ENCODE results near the gene HORMAD2. TPM values are rescaled to one million over a fixed set of nuclear protein-coding genes. Genes with fewer than 3 reads are reported as not detected.

Gene HORMAD2
- total and polyA plus RNA-seq, 4 donors = not detected

GRCh38 chr22:30183861-30184278 is 103.6 kb downstream of the HORMAD2 start:
- Histone ChIP-seq H3K4me3 (ENCODE audit: low read length in 2 of 2) (no peak overlapping the region), H3K9me3 (ENCODE audit: control insufficient read depth, low read length) (no peaks in the 10 kb centered on the region), H3K4me1 (ENCODE audit: control insufficient read depth in 1 of 2, insufficient read depth in 2 of 2, low read length in 2 of 2) (no peaks in the 10 kb centered on the region), H3K27ac (ENCODE audit: low read depth in 1 of 2, low read length in 2 of 2) (no peak overlapping the region), H3K36me3 (ENCODE audit: control insufficient read depth in 1 of 2, insufficient read depth in 2 of 2, low read length in 1 of 2) (no peaks in the 10 kb centered on the region), H3K27me3 (ENCODE audit: control insufficient read depth in 1 of 2, insufficient read depth in 2 of 2, low read length in 1 of 2) (no peaks in the 10 kb centered on the region)
- intact Hi-C loops (cut with DNase I) = no loop called here
- ATAC-seq (ENCODE audit: low FRiP score) (no peak), DNase-seq (no peak)
- WGBS, 2 donors = 93 to 94% methylated on average over 2 of the region's 2 CpGs

- 88 to 92% methylated on average over 5 of the region's 5 CpGs for WGBS, 2 donors
- no peaks in the 10 kb centered on the region for H3K4me1 ChIP-seq (ENCODE audit: control insufficient read depth in 1 of 2, insufficient read depth in 2 of 2, low read length in 2 of 2)
- H3K4me3 ChIP-seq (ENCODE audit: low read length in 2 of 2) = no peak overlapping the region
- H3K36me3 ChIP-seq (ENCODE audit: control insufficient read depth in 1 of 2, insufficient read depth in 2 of 2, low read length in 1 of 2) = no peaks in the 10 kb centered on the region
- H3K27ac ChIP-seq (ENCODE audit: low read depth in 1 of 2, low read length in 2 of 2) = no peak overlapping the region
- no peaks in the 10 kb centered on the region for H3K9me3 ChIP-seq (ENCODE audit: control insufficient read depth, low read length)
- intact Hi-C loops (cut with DNase I) = no loop called here
- no peak for ATAC-seq (ENCODE audit: low FRiP score)
- DNase-seq = no peak
- H3K27me3 ChIP-seq (ENCODE audit: control insufficient read depth in 1 of 2, insufficient read depth in 2 of 2, low read length in 1 of 2) = no peaks in the 10 kb centered on the region
Observed at GRCh38 chr22:30185129-30185528, 104.9 kb downstream of the HORMAD2 start.

GRCh38 chr22:30185549-30185948 is 105.3 kb downstream of the HORMAD2 start:
- intact Hi-C loops (cut with DNase I) = no loop called here
- no peaks in the 10 kb centered on the region for H3K27me3 ChIP-seq (ENCODE audit: control insufficient read depth in 1 of 2, insufficient read depth in 2 of 2, low read length in 1 of 2)
- H3K27ac ChIP-seq (ENCODE audit: low read depth in 1 of 2, low read length in 2 of 2) = no peak overlapping the region
- H3K4me1 ChIP-seq (ENCODE audit: control insufficient read depth in 1 of 2, insufficient read depth in 2 of 2, low read length in 2 of 2) = no peaks in the 10 kb centered on the region
- no peaks in the 10 kb centered on the region for H3K9me3 ChIP-seq (ENCODE audit: control insufficient read depth, low read length)
- H3K36me3 ChIP-seq (ENCODE audit: control insufficient read depth in 1 of 2, insufficient read depth in 2 of 2, low read length in 1 of 2) = no peaks in the 10 kb centered on the region
- ATAC-seq (ENCODE audit: low FRiP score) (no peak), DNase-seq (no peak)
- H3K4me3 ChIP-seq (ENCODE audit: low read length in 2 of 2) = no peak overlapping the region

- intact Hi-C loops (cut with DNase I) = no loop called here
- no peaks in the 10 kb centered on the region for H3K36me3 ChIP-seq (ENCODE audit: control insufficient read depth in 1 of 2, insufficient read depth in 2 of 2, low read length in 1 of 2)
- DNase-seq (no peak), ATAC-seq (ENCODE audit: low FRiP score) (no peak)
- H3K27me3 ChIP-seq (ENCODE audit: control insufficient read depth in 1 of 2, insufficient read depth in 2 of 2, low read length in 1 of 2) = no peaks in the 10 kb centered on the region
- no peaks in the 10 kb centered on the region for H3K4me1 ChIP-seq (ENCODE audit: control insufficient read depth in 1 of 2, insufficient read depth in 2 of 2, low read length in 2 of 2)
- H3K9me3 ChIP-seq (ENCODE audit: control insufficient read depth, low read length) = no peaks in the 10 kb centered on the region
- H3K4me3 ChIP-seq (ENCODE audit: low read length in 2 of 2) = no peak overlapping the region
- no peak overlapping the region for H3K27ac ChIP-seq (ENCODE audit: low read depth in 1 of 2, low read length in 2 of 2)
Observed at GRCh38 chr22:30186041-30186440, 105.8 kb downstream of the HORMAD2 start.

- Histone ChIP-seq H3K27me3 (ENCODE audit: control insufficient read depth in 1 of 2, insufficient read depth in 2 of 2, low read length in 1 of 2) (no peaks in the 10 kb centered on the region), H3K27ac (ENCODE audit: low read depth in 1 of 2, low read length in 2 of 2) (no peak overlapping the region), H3K4me1 (ENCODE audit: control insufficient read depth in 1 of 2, insufficient read depth in 2 of 2, low read length in 2 of 2) (no peaks in the 10 kb centered on the region), H3K9me3 (ENCODE audit: control insufficient read depth, low read length) (no peaks in the 10 kb centered on the region), H3K4me3 (ENCODE audit: low read length in 2 of 2) (no peak overlapping the region), H3K36me3 (ENCODE audit: control insufficient read depth in 1 of 2, insufficient read depth in 2 of 2, low read length in 1 of 2) (no peaks in the 10 kb centered on the region)
- 80 to 83% methylated on average over 5 of the region's 5 CpGs for WGBS, 2 donors
- intact Hi-C loops (cut with DNase I) = no loop called here
- DNase-seq (no peak), ATAC-seq (ENCODE audit: low FRiP score) (no peak)
Observed at GRCh38 chr22:30186510-30186909, 106.2 kb downstream of the HORMAD2 start.

GRCh38 chr22:30187094-30187493 is 106.8 kb downstream of the HORMAD2 start:
- Histone ChIP-seq H3K4me1 (ENCODE audit: control insufficient read depth in 1 of 2, insufficient read depth in 2 of 2, low read length in 2 of 2) (no peaks in the 10 kb centered on the region), H3K9me3 (ENCODE audit: control insufficient read depth, low read length) (no peaks in the 10 kb centered on the region), H3K27me3 (ENCODE audit: control insufficient read depth in 1 of 2, insufficient read depth in 2 of 2, low read length in 1 of 2) (no peaks in the 10 kb centered on the region), H3K27ac (ENCODE audit: low read depth in 1 of 2, low read length in 2 of 2) (no peak overlapping the region), H3K4me3 (ENCODE audit: low read length in 2 of 2) (no peak overlapping the region), H3K36me3 (ENCODE audit: control insufficient read depth in 1 of 2, insufficient read depth in 2 of 2, low read length in 1 of 2) (no peaks in the 10 kb centered on the region)
- DNase-seq (no peak), ATAC-seq (ENCODE audit: low FRiP score) (no peak)
- intact Hi-C loops (cut with DNase I) = no loop called here

GRCh38 chr22:30187529-30188407 is 107.5 kb downstream of the HORMAD2 start:
- Histone ChIP-seq H3K4me1 (ENCODE audit: control insufficient read depth in 1 of 2, insufficient read depth in 2 of 2, low read length in 2 of 2) (no peaks in the 10 kb centered on the region), H3K27me3 (ENCODE audit: control insufficient read depth in 1 of 2, insufficient read depth in 2 of 2, low read length in 1 of 2) (no peaks in the 10 kb centered on the region), H3K36me3 (ENCODE audit: control insufficient read depth in 1 of 2, insufficient read depth in 2 of 2, low read length in 1 of 2) (no peaks in the 10 kb centered on the region), H3K9me3 (ENCODE audit: control insufficient read depth, low read length) (no peaks in the 10 kb centered on the region), H3K4me3 (ENCODE audit: low read length in 2 of 2) (no peak overlapping the region), H3K27ac (ENCODE audit: low read depth in 1 of 2, low read length in 2 of 2) (no peak overlapping the region)
- DNase-seq (no peak), ATAC-seq (ENCODE audit: low FRiP score) (no peak)
- 63% methylated on average over 3 of the region's 3 CpGs for WGBS, 2 donors
- intact Hi-C loops (cut with DNase I) = no loop called here

- H3K4me1 ChIP-seq (ENCODE audit: control insufficient read depth in 1 of 2, insufficient read depth in 2 of 2, low read length in 2 of 2) = no peaks in the 10 kb centered on the region
- no peaks in the 10 kb centered on the region for H3K36me3 ChIP-seq (ENCODE audit: control insufficient read depth in 1 of 2, insufficient read depth in 2 of 2, low read length in 1 of 2)
- intact Hi-C loops (cut with DNase I) = no loop called here
- no peak overlapping the region for H3K4me3 ChIP-seq (ENCODE audit: low read length in 2 of 2)
- H3K27ac ChIP-seq (ENCODE audit: low read depth in 1 of 2, low read length in 2 of 2) = no peak overlapping the region
- WGBS, 2 donors = 89 to 94% methylated on average over 2 of the region's 2 CpGs
- H3K9me3 ChIP-seq (ENCODE audit: control insufficient read depth, low read length) = no peaks in the 10 kb centered on the region
- no peaks in the 10 kb centered on the region for H3K27me3 ChIP-seq (ENCODE audit: control insufficient read depth in 1 of 2, insufficient read depth in 2 of 2, low read length in 1 of 2)
- ATAC-seq (ENCODE audit: low FRiP score) = no peak
- no peak for DNase-seq
Observed at GRCh38 chr22:30188911-30189310, 108.6 kb downstream of the HORMAD2 start.

GRCh38 chr22:30190574-30190973 is 110.3 kb downstream of the HORMAD2 start:
- ATAC-seq (ENCODE audit: low FRiP score) = no peak
- Histone ChIP-seq H3K27ac (ENCODE audit: low read depth in 1 of 2, low read length in 2 of 2) (no peak overlapping the region), H3K9me3 (ENCODE audit: control insufficient read depth, low read length) (no peaks in the 10 kb centered on the region), H3K36me3 (ENCODE audit: control insufficient read depth in 1 of 2, insufficient read depth in 2 of 2, low read length in 1 of 2) (no peaks in the 10 kb centered on the region), H3K4me1 (ENCODE audit: control insufficient read depth in 1 of 2, insufficient read depth in 2 of 2, low read length in 2 of 2) (no peaks in the 10 kb centered on the region), H3K4me3 (ENCODE audit: low read length in 2 of 2) (no peak overlapping the region), H3K27me3 (ENCODE audit: control insufficient read depth in 1 of 2, insufficient read depth in 2 of 2, low read length in 1 of 2) (no peaks in the 10 kb centered on the region)
- DNase-seq = no peak
- WGBS, 2 donors = 63 to 71% methylated on average over 1 of the region's 1 CpG
- intact Hi-C loops (cut with DNase I) = no loop called here
